CD14-positive monocyte (primary cell): Measurements from ENCODE around the gene SLC14A1. TPM values are rescaled to one million over a fixed set of nuclear protein-coding genes. Genes with fewer than 3 reads are reported as not detected.
A peak's percentile ranks its signal among the peaks of the same experiment; 100 is the strongest.

ENCODE experiments used
- DNase-seq, 3 donors: peaks; one replicate each; pipeline ENCODE4 v3.0.0-alpha.2; 2011 to 2022
- H2AFZ ChIP-seq: 2 replicates; pipeline ENCODE4 v1.6.0; 2012; ENCODE audit warnings: mild to moderate bottlenecking, low read depth, low read length, inconsistent platforms; ENCODE audit not compliant: insufficient read depth, poor library complexity, severe bottlenecking
- H3K27ac ChIP-seq, 2 donors: 1 replicate in 1 of 2; 2 replicates in 1 of 2; pipeline ENCODE4 v1.5.1; 2012 to 2013; ENCODE audit warnings: low read length in 2 of 2, control low read depth in 1 of 2, inconsistent platforms in 1 of 2, low read depth in 1 of 2, mild to moderate bottlenecking in 1 of 2
- H3K27me3 ChIP-seq, 2 donors: one replicate each; pipeline versions ENCODE4 v1.6.0 to v1.6.1; 2011 to 2013; ENCODE audit warnings: low read length in 2 of 2; ENCODE audit not compliant: control insufficient read depth in 2 of 2, insufficient read depth in 2 of 2
- H3K36me3 ChIP-seq, 2 donors: replicated peaks in 1 of 2; 1 replicate in 1 of 2; 2 replicates in 1 of 2; pipeline versions ENCODE4 v1.5.1 to v1.6.1; 2012 to 2013; ENCODE audit warnings: low read length in 2 of 2, control low read depth in 1 of 2, inconsistent platforms in 1 of 2, mild to moderate bottlenecking in 1 of 2; ENCODE audit not compliant: insufficient read depth in 2 of 2, control insufficient read depth in 1 of 2
- H3K4me1 ChIP-seq, 2 donors: 1 replicate in 1 of 2; 2 replicates in 1 of 2; pipeline versions ENCODE4 v1.5.1 to v1.6.1; 2012 to 2013; ENCODE audit warnings: low read length in 2 of 2, control low read depth in 1 of 2, inconsistent platforms in 1 of 2, mild to moderate bottlenecking in 1 of 2, moderate library complexity in 1 of 2; ENCODE audit not compliant: insufficient read depth in 2 of 2, control insufficient read depth in 1 of 2
- H3K4me2 ChIP-seq: replicated peaks from 2 replicates; pipeline ENCODE3; 2012; ENCODE audit warnings: low read length, moderate library complexity, mild to moderate bottlenecking; ENCODE audit not compliant: poor library complexity, severe bottlenecking; ENCODE audit errors: extremely low read depth
- H3K4me3 ChIP-seq, 3 experiments: fragments of 200-600 bp in 1 of 3; sonication (generic) in 1 of 3; replicated peaks in 1 of 3; 1 replicate in 2 of 3; 2 replicates in 1 of 3; pipeline ENCODE4 v1.5.1; 2011 to 2013; ENCODE audit warnings: low read length in 3 of 3, mild to moderate bottlenecking in 3 of 3, control low read depth in 2 of 3, low read depth in 2 of 3, inconsistent platforms in 1 of 3, moderate library complexity in 1 of 3
- H3K79me2 ChIP-seq: 2 replicates; pipeline ENCODE4 v1.6.0; 2012; ENCODE audit warnings: mild to moderate bottlenecking, control low read depth, inconsistent platforms, low read length, moderate library complexity; ENCODE audit not compliant: insufficient read depth
- H3K9ac ChIP-seq: 2 replicates; pipeline ENCODE4 v1.6.0; 2017; ENCODE audit warnings: low read length, mild to moderate bottlenecking; ENCODE audit not compliant: insufficient read depth, poor library complexity, severe bottlenecking
- H3K9me3 ChIP-seq, 2 donors: replicated peaks in 1 of 2; 1 replicate in 1 of 2; 2 replicates in 1 of 2; pipeline versions ENCODE4 v1.5.1 to v1.6.1; 2012 to 2013; ENCODE audit warnings: low read length in 2 of 2, control low read depth in 1 of 2; ENCODE audit not compliant: control insufficient read depth in 1 of 2, insufficient read depth in 1 of 2
- H4K20me1 ChIP-seq: 2 replicates; pipeline ENCODE4 v1.6.0; 2012; ENCODE audit warnings: mild to moderate bottlenecking, low read length, control low read depth, moderate library complexity; ENCODE audit not compliant: insufficient read depth
- H3K27ac Mint-ChIP-seq, 7 donors: one replicate each; pipeline ENCODE4 v1.8.0; 2020; ENCODE audit warnings: mild to moderate bottlenecking in 7 of 7, mixed read lengths in 7 of 7, moderate library complexity in 6 of 7, inconsistent platforms in 2 of 7
- H3K27me3 Mint-ChIP-seq, 3 donors: one replicate each; pipeline ENCODE4 v1.8.0; 2021 to 2022; ENCODE audit warnings: low read depth in 3 of 3, mild to moderate bottlenecking in 3 of 3, mixed read lengths in 3 of 3, moderate library complexity in 3 of 3, inconsistent platforms in 1 of 3
- H3K36me3 Mint-ChIP-seq, 2 donors: one replicate each; pipeline ENCODE4 v1.8.0; 2020; ENCODE audit warnings: mixed read lengths in 2 of 2, inconsistent platforms in 1 of 2, mild to moderate bottlenecking in 1 of 2
- H3K4me1 Mint-ChIP-seq: one replicate; pipeline ENCODE4 v1.8.0; 2020; ENCODE audit warnings: mild to moderate bottlenecking, mixed read lengths
- H3K4me3 Mint-ChIP-seq, 2 donors: one replicate each; pipeline ENCODE4 v1.8.0; 2020; ENCODE audit warnings: mild to moderate bottlenecking in 2 of 2, mixed read lengths in 2 of 2, moderate library complexity in 1 of 2
- H3K9me3 Mint-ChIP-seq, 7 donors: one replicate each; pipeline ENCODE4 v1.8.0; 2020 to 2022; ENCODE audit warnings: mixed read lengths in 7 of 7, mild to moderate bottlenecking in 6 of 7, moderate library complexity in 6 of 7, inconsistent platforms in 2 of 7
- WGBS: methylation state at CpG from one replicate; pipeline ENCODE4 v1.1.5; 2013; ENCODE audit warnings: missing lambda C conversion rate; ENCODE audit not compliant: insufficient coverage; 5-methylcytosine and 5-hydroxymethylcytosine counted together
- intact Hi-C, 2 donors: fragments of 100-400 bp; cut with micrococcal nuclease; formaldehyde crosslinking; loops; one replicate each; pipeline versions ENCODE4 v1.15.0 to v1.15.1; 2023
- polyA minus RNA-seq: library from RNA; depleted of rRNA, polyadenylated mRNA; stranded (reverse); fragments of >200 nt; gene quantifications from 2 replicates; pipeline ENCODE4 v1.2.3, GENCODE V29; 2012
- polyA plus RNA-seq, 3 donors: library from polyadenylated mRNA; depleted of rRNA in 1 of 3; unstranded in 2 of 3; stranded (reverse) in 1 of 3; fragments of 300-500 nt in 2 of 3; fragments of >200 nt in 1 of 3; fragmentation: Illumina TruSeq in 2 of 3; gene quantifications; 1 replicate in 2 of 3; 2 replicates in 1 of 3; pipeline ENCODE4 v1.2.3, GENCODE V29; 2012 to 2021
- total RNA-seq, 12 experiments: library from RNA in 1 of 12; stranded (reverse) in 1 of 12; fragments of 120-200 nt in 1 of 12; gene quantifications; one replicate each; pipeline ENCODE4 v1.2.4 and lab custom pipeline; 2013 to 2026; ENCODE audit warnings: mixed read lengths in 6 of 12, inconsistent platforms in 1 of 12
- TF ChIP-seq, protein P1 (sequence below): fragments of 200-600 bp; IDR thresholded peaks from one replicate; pipeline ENCODE4 v1.8.0; 2022; ENCODE audit warnings: antibody characterized with exemption, mild to moderate bottlenecking

The SLC14A1 gene
- 0.10 TPM for total RNA-seq (2013)
- polyA plus RNA-seq (not detected), polyA minus RNA-seq (not detected in 2 replicates), total RNA-seq (lab: John Stamatoyannopoulos, UW) (0 to 2.6 (median 0.07) reads per million in 11 experiments)

DNA sequence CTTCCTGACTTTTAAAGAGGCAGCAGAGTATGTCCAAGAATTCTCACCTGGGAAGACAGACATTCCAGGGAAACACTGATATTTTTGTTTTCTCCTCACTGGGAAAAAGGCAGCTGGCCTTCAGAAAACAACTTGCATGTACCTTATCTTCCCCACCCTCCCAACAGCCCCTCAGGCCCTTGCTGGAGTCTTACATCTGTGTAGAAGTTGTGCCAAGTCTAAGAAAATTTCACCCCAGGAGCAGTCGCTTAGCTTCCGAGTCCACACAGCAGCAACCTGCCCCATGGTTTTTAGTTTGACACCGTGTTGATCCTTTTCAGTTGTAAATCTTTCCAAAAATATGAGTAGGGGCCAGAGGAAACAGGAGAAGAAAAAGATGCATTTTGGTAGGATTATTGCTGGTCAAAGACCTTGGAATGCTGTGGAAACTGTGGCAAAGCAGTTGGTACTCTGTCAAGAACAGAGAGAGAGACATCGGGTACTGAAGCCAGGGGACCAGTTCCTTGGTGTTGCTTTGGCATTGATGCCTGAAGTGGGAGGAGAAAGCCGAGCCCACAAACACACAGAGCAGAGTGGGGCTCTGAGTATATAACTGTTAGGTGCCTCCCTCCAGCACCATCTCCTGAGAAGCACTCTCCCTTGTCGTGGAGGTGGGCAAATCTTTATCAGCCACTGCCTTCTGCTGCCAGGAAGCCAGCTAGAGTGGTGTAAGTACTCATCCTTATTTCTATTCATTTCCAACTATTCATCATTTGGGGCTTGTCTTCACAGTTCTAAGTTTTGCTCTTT, at the start of gene SLC14A1:
Gene SLC14A1 (plus strand): TSS at position 615 of the 789 bp plus-strand sequence. CDS start 6,140 bp downstream, outside the sequence.
- H3K4me2 ChIP-seq: no peak within 1 kb of the TSS

DNA sequence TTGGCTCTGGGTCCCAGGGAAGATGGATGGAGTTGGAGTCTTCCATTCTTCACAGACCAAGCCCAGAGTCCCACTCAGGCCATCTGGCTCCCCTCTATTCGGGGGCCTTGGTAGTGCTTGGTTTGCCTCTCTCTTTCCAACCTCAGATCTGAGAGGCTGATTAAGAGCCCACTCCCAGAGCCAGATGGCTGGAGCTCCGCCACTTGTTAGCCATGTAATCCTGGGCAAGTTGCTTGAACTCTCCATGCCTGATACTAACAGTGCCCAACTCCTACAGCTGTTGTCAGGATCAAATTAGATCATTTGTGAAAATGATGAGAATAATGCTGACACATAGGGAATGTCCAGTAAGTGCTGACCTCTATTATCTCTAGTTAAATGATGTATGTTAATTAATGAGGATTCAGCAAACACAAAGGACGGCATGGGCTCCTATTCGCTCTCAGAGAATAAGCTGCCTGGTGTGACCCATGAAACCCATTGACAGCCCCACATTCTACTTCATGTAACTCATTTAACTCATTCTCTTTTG, 46.6 kb upstream of the SLC14A1 start:
- H3K27ac Mint-ChIP-seq: no peak overlapping the region
- no peak for DNase-seq
- no peaks in the 10 kb centered on the region for H3K36me3 Mint-ChIP-seq
- no CpG with 5 or more reads among the region's 4 CpGs for WGBS
- TF ChIP-seq, protein P1, sequence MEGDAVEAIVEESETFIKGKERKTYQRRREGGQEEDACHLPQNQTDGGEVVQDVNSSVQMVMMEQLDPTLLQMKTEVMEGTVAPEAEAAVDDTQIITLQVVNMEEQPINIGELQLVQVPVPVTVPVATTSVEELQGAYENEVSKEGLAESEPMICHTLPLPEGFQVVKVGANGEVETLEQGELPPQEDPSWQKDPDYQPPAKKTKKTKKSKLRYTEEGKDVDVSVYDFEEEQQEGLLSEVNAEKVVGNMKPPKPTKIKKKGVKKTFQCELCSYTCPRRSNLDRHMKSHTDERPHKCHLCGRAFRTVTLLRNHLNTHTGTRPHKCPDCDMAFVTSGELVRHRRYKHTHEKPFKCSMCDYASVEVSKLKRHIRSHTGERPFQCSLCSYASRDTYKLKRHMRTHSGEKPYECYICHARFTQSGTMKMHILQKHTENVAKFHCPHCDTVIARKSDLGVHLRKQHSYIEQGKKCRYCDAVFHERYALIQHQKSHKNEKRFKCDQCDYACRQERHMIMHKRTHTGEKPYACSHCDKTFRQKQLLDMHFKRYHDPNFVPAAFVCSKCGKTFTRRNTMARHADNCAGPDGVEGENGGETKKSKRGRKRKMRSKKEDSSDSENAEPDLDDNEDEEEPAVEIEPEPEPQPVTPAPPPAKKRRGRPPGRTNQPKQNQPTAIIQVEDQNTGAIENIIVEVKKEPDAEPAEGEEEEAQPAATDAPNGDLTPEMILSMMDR: no peak
- no peak overlapping the region for H3K4me3 Mint-ChIP-seq
- H3K27ac ChIP-seq: no peak overlapping the region
- H4K20me1 ChIP-seq: no peaks in the 10 kb centered on the region
- H3K27me3 ChIP-seq: no peaks in the 10 kb centered on the region
- no peak overlapping the region for H3K9ac ChIP-seq
- peaks cover 10% of the 10 kb centered on the region for H3K4me1 Mint-ChIP-seq
- H2AFZ ChIP-seq: no peak overlapping the region
- no peaks in the 10 kb centered on the region for H3K9me3 ChIP-seq
- no peak overlapping the region for H3K4me3 ChIP-seq
- intact Hi-C loops: no loop called here
- H3K4me1 ChIP-seq: peaks cover 5 to 13% of the 10 kb centered on the region in 2 donors
- H3K79me2 ChIP-seq: no peaks in the 10 kb centered on the region
- H3K27me3 Mint-ChIP-seq: no peaks in the 10 kb centered on the region
- H3K36me3 ChIP-seq: no peaks in the 10 kb centered on the region
- H3K9me3 Mint-ChIP-seq: peaks cover 0 to 2% (median 0%) of the 10 kb centered on the region in 7 donors
- H3K4me2 ChIP-seq: no peak overlapping the region

More for the DNA sequence above, at the start of gene SLC14A1:
- Histone ChIP-seq H3K27me3 (no peaks in the 10 kb centered on the region), H3K9ac (no peak within 1 kb of the TSS), H3K4me3 (no peak within 1 kb of the TSS), H3K79me2 (no peaks in the 10 kb centered on the region), H3K36me3 (no peaks in the 10 kb centered on the region), H2AFZ (peak within 1 kb of the TSS; percentile 16), H3K9me3 (no peaks in the 10 kb centered on the region), H4K20me1 (no peaks in the 10 kb centered on the region), H3K27ac (no peak within 1 kb of the TSS), H3K4me1 (no peaks in the 10 kb centered on the region)
- Mint-ChIP-seq H3K4me1 (peaks cover 2% of the 10 kb centered on the region), H3K9me3 (no peaks in the 10 kb centered on the region), H3K27me3 (peaks cover 0 to 2% (median 2%) of the 10 kb centered on the region in 3 donors), H3K4me3 (no peak within 1 kb of the TSS), H3K36me3 (no peaks in the 10 kb centered on the region), H3K27ac (peak within 1 kb of the TSS in 2 of 7 donors; percentile 13 to 49)
- TF ChIP-seq, protein P1: no peak
- intact Hi-C loops: loop anchor here (2.0 to 5.0 kb wide), 2 partner anchors 113 to 114 kb away; no protein-coding TSS in a partner anchor
- no peak for DNase-seq
- WGBS: 75% methylated on average over 4 of the region's 6 CpGs
